ENCODE results near the gene NADK2. TPM values are rescaled to one million over a fixed set of nuclear protein-coding genes. Genes with fewer than 3 reads are reported as not detected.

Gene NADK2
- total RNA-seq, 2 experiments from 2014 or later: 23.8 to 37.5 TPM

DNA sequence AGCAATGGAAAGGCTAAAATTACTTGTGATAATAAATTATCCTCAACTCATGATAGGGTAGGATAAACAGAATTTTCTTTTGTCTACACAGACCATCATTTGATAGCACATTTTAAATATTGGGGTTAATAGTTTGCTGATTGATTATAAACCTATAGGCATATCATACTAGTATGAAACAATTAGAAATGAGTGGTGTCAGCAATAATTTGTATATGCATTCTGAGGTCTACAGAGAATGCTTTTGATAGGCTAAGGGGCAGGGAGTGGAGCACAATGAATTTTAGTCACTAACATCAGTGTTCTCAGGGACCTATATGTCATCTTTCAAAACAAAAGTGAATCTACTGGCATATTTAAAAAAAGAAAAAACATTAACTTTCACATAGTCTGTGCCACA is 27.8 kb upstream of the NADK2 start:
- TF ChIP-seq CTCF (conservative IDR thresholded peaks at IDR 0.05; ENCODE audit: low read length): no peak
- TF ChIP-seq EZH2phosphoT487 (IDR thresholded peaks at IDR 0.05; ENCODE audit: borderline replicate concordance, low read depth, low read length): no peak
- Histone ChIP-seq H4K20me1 (ENCODE audit: insufficient read depth, low read length) (no peaks in the 10 kb centered on the region), H3K79me2 (ENCODE audit: insufficient read depth, low read depth, low read length) (no peaks in the 10 kb centered on the region), H3K4me1 (ENCODE audit: insufficient read depth, low read length, poor library complexity, severe bottlenecking) (peaks cover 2% of the 10 kb centered on the region), H3K4me3 (ENCODE audit: low read depth, low read length, poor library complexity, severe bottlenecking) (no peak overlapping the region), H2AFZ (ENCODE audit: low read length) (no peak overlapping the region), H3K4me2 (ENCODE audit: low read length) (no peak overlapping the region), H3K9me3 (ENCODE audit: low read length) (no peaks in the 10 kb centered on the region), H3K9me2 (ENCODE audit: insufficient read depth, low read length) (no peaks in the 10 kb centered on the region), H3K36me3 (ENCODE audit: insufficient read depth, low read length) (no peaks in the 10 kb centered on the region), H3K27ac (ENCODE audit: low read depth, low read length, poor library complexity, severe bottlenecking) (no peak overlapping the region)
- intact Hi-C loops (cut with micrococcal nuclease; ENCODE audit: unreplicated experiment): no loop called here
- no peak for DNase-seq (ENCODE audit: low spot score)
- BruUV-seq (replicated peaks): no TSS peak
- CTCF ChIA-PET (ENCODE audit: unreplicated experiment): interaction anchor here (0.8 kb wide), 1 partner anchor 36 kb away, joined by 3 read pairs; no protein-coding TSS in a partner anchor
- POLR2A ChIA-PET: interaction anchor here (0.9 kb wide), 1 partner anchor 25 kb away, joined by 4 read pairs; no protein-coding TSS in a partner anchor

- POLR2A ChIA-PET: no interaction called here
- no peak overlapping the region for H3K4me2 ChIP-seq (ENCODE audit: low read length)
- H3K36me3 ChIP-seq (ENCODE audit: insufficient read depth, low read length): no peaks in the 10 kb centered on the region
- H3K4me3 ChIP-seq (ENCODE audit: low read depth, low read length, poor library complexity, severe bottlenecking): no peak overlapping the region
- no peak for DNase-seq (ENCODE audit: low spot score)
- H3K79me2 ChIP-seq (ENCODE audit: insufficient read depth, low read depth, low read length): no peaks in the 10 kb centered on the region
- H3K9me3 ChIP-seq (ENCODE audit: low read length): no peaks in the 10 kb centered on the region
- no peaks in the 10 kb centered on the region for H3K9me2 ChIP-seq (ENCODE audit: insufficient read depth, low read length)
- BruUV-seq (replicated peaks): no TSS peak
- no peak overlapping the region for H2AFZ ChIP-seq (ENCODE audit: low read length)
- TF ChIP-seq CTCF (conservative IDR thresholded peaks at IDR 0.05; ENCODE audit: low read length): no peak
- peaks cover 13% of the 10 kb centered on the region for H3K4me1 ChIP-seq (ENCODE audit: insufficient read depth, low read length, poor library complexity, severe bottlenecking)
- CTCF ChIA-PET (ENCODE audit: unreplicated experiment): no interaction called here
- H4K20me1 ChIP-seq (ENCODE audit: insufficient read depth, low read length): no peaks in the 10 kb centered on the region
- no peak overlapping the region for H3K27ac ChIP-seq (ENCODE audit: low read depth, low read length, poor library complexity, severe bottlenecking)
- intact Hi-C loops (cut with micrococcal nuclease; ENCODE audit: unreplicated experiment): no loop called here
Observed at GRCh38 chr5:36267905-36268304, 26.2 kb upstream of the NADK2 start.

GRCh38 chr5:36264202-36264760 is 22.6 kb upstream of the NADK2 start:
- Histone ChIP-seq H4K20me1 (ENCODE audit: insufficient read depth, low read length) (no peaks in the 10 kb centered on the region), H3K4me2 (ENCODE audit: low read length) (0 out of 2 replicates have a peak overlapping the region, but pooled peaks have one; percentile 11), H3K9me3 (ENCODE audit: low read length) (no peaks in the 10 kb centered on the region), H2AFZ (ENCODE audit: low read length) (peak overlapping the region; percentile 88), H3K36me3 (ENCODE audit: insufficient read depth, low read length) (no peaks in the 10 kb centered on the region), H3K79me2 (ENCODE audit: insufficient read depth, low read depth, low read length) (no peaks in the 10 kb centered on the region), H3K4me3 (ENCODE audit: low read depth, low read length, poor library complexity, severe bottlenecking) (no peak overlapping the region), H3K4me1 (ENCODE audit: insufficient read depth, low read length, poor library complexity, severe bottlenecking) (peaks cover 28% of the 10 kb centered on the region), H3K27ac (ENCODE audit: low read depth, low read length, poor library complexity, severe bottlenecking) (no peak overlapping the region), H3K9me2 (ENCODE audit: insufficient read depth, low read length) (no peaks in the 10 kb centered on the region)
- intact Hi-C loops (cut with micrococcal nuclease; ENCODE audit: unreplicated experiment): loop anchor here (2.0 kb wide), 1 partner anchor 243 kb away; no protein-coding TSS in a partner anchor
- TF ChIP-seq CTCF (conservative IDR thresholded peaks at IDR 0.05; ENCODE audit: low read length): no peak
- TF ChIP-seq EZH2phosphoT487 (IDR thresholded peaks at IDR 0.05; ENCODE audit: borderline replicate concordance, low read depth, low read length): no peak
- BruUV-seq (replicated peaks): no TSS peak
- DNase-seq (ENCODE audit: low spot score): no peak
- POLR2A ChIA-PET: interaction anchor here (0.6 to 1.0 kb wide), 3 partner anchors 15 to 212 kb away, joined by 3 read pairs; no protein-coding TSS in a partner anchor
- CTCF ChIA-PET (ENCODE audit: unreplicated experiment): no interaction called here
